GM23338 (cell line): Measurements from ENCODE around the gene OXGR1.

Experiments used
- CTCF ChIP-seq, 2 experiments: fragments of 200-600 bp in 1 of 2; sonication (generic) in 1 of 2; conservative IDR thresholded peaks; 2 replicates each; pipeline versions ENCODE4 v1.5.1 to v1.6.1; 2016 to 2017; ENCODE audit warnings: antibody characterized with exemption in 2 of 2, low read depth in 2 of 2, mild to moderate bottlenecking in 2 of 2, moderate library complexity in 1 of 2
- EZH2 ChIP-seq: fragments of 200-600 bp; sonication (generic); IDR thresholded peaks from one replicate; pipeline ENCODE4 v1.8.0; 2017; ENCODE audit warnings: antibody characterized with exemption, mild to moderate bottlenecking, low read depth; ENCODE audit not compliant: unreplicated experiment
- POLR2AphosphoS5 ChIP-seq: IDR thresholded peaks from 2 replicates; pipeline ENCODE4 v1.6.1; 2016; ENCODE audit warnings: antibody characterized with exemption, low read depth

GRCh38 chr13:96952595-96952994, 41.7 kb downstream of the OXGR1 start:
- TF ChIP-seq EZH2 (no peak), CTCF (conservative IDR thresholded peaks at IDR 0.05; ENCODE audit: low read depth in 2 of 2) (no peak), POLR2AphosphoS5 (no peak)
